Esophagus squamous epithelium (tissue), 4 donors: ENCODE results near the gene SIX3.

ENCODE experiments used
- CTCF ChIP-seq, 6 experiments: fragments of 450-650 bp in 4 of 6; fragments of 200-600 bp in 2 of 6; sonication (generic) in 2 of 6; IDR thresholded peaks; one replicate each; pipeline ENCODE4 v1.5.1; 2016 to 2019; ENCODE audit warnings: antibody characterized with exemption in 6 of 6, mild to moderate bottlenecking in 4 of 6, moderate library complexity in 4 of 6
- POLR2A ChIP-seq, 4 donors: fragments of 450-650 bp; IDR thresholded peaks; one replicate each; pipeline ENCODE4 v1.6.1; 2017; ENCODE audit warnings: antibody characterized with exemption in 4 of 4, mild to moderate bottlenecking in 4 of 4, moderate library complexity in 3 of 4

GRCh38 chr2:44970846-44971450, 29.4 kb downstream of the SIX3 start:
- TF ChIP-seq CTCF (IDR thresholded peaks at IDR 0.05) (no peak), POLR2A (IDR thresholded peaks at IDR 0.05) (no peak)
